Bronchial epithelial cell (primary cell): ENCODE results near the gene UROS. TPM values are rescaled to one million over a fixed set of nuclear protein-coding genes. Genes with fewer than 3 reads are reported as not detected.
A peak's percentile ranks its signal among the peaks of the same experiment; 100 is the strongest.

Source experiments
- DNase-seq: peaks from one replicate; pipeline ENCODE4 v3.0.0-alpha.2; 2010; ENCODE audit warnings: low read depth
- FAIRE-seq: peaks from 2 replicates; lab custom pipeline; 2011; peaks lifted over from hg19 to GRCh38; lab: Jason Lieb, UNC
- H3K27me3 ChIP-seq: 2 replicates; pipeline ENCODE4 v1.5.1; 2011; ENCODE audit warnings: low read length; ENCODE audit not compliant: control insufficient read depth, insufficient read depth
- H3K36me3 ChIP-seq: 2 replicates; pipeline ENCODE4 v1.5.1; 2011; ENCODE audit warnings: low read length; ENCODE audit not compliant: control insufficient read depth, insufficient read depth
- H3K4me3 ChIP-seq: 2 replicates; pipeline ENCODE4 v1.5.1; 2011; ENCODE audit warnings: mild to moderate bottlenecking, low read depth, low read length, control low read depth
- total RNA-seq: library from RNA; depleted of rRNA; stranded (reverse); fragments of >200 nt; gene quantifications from 2 replicates; pipeline ENCODE4 v1.2.1, GENCODE V29; 2014
- TF ChIP-seq, protein P1 (sequence below): IDR thresholded peaks from 2 replicates; pipeline ENCODE4 v1.5.1; 2011; ENCODE audit warnings: mild to moderate bottlenecking, moderate library complexity, low read length, control low read depth, inconsistent platforms; ENCODE audit not compliant: insufficient read depth, severe bottlenecking

The UROS gene
- total RNA-seq, 1 donor from 2014 or later, result 17.4 TPM

GRCh38 chr10:125797424-125797823 lies 25.6 kb downstream of the UROS start:
- H3K36me3 ChIP-seq, result peaks cover 3% of the 10 kb centered on the region

DNA sequence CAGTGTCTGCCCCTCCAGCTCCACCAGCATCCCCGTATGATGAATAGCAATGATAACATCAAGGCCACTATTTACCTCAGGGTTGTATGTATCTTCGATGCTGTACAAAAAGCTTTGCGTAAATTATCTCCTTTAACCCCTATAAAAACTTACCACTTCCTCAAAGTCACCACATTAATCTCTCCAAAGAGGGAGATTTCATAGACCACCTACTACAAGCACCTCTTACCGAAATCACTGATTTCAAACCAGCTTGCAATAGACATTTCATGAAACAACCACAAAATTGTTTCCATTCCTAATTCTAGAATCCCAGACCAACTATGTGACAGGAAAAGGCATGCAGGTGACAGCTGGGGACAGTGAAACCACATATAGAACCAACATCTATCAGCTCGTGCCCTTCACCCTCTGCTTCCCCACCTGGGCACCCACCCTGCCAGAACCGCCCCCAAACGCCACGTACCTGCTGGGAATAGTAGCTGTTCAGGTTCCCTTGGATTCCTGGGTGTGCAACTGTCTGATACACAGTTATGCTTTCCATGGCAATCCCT lies 27.3 kb downstream of the UROS start:
- FAIRE-seq, result no peak
- Histone ChIP-seq H3K27me3 (no peaks in the 10 kb centered on the region), H3K4me3 (no peak overlapping the region), H3K36me3 (peaks cover 6% of the 10 kb centered on the region)
- no peak for DNase-seq
- TF ChIP-seq, protein P1, sequence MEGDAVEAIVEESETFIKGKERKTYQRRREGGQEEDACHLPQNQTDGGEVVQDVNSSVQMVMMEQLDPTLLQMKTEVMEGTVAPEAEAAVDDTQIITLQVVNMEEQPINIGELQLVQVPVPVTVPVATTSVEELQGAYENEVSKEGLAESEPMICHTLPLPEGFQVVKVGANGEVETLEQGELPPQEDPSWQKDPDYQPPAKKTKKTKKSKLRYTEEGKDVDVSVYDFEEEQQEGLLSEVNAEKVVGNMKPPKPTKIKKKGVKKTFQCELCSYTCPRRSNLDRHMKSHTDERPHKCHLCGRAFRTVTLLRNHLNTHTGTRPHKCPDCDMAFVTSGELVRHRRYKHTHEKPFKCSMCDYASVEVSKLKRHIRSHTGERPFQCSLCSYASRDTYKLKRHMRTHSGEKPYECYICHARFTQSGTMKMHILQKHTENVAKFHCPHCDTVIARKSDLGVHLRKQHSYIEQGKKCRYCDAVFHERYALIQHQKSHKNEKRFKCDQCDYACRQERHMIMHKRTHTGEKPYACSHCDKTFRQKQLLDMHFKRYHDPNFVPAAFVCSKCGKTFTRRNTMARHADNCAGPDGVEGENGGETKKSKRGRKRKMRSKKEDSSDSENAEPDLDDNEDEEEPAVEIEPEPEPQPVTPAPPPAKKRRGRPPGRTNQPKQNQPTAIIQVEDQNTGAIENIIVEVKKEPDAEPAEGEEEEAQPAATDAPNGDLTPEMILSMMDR, result no peak

More at GRCh38 chr10:125797424-125797823, 25.6 kb downstream of the UROS start:
- no peak for DNase-seq
- peak; percentile 62 for FAIRE-seq
- TF ChIP-seq, protein P1, result no peak
- no peak overlapping the region for H3K4me3 ChIP-seq
- H3K27me3 ChIP-seq, result no peaks in the 10 kb centered on the region

DNA sequence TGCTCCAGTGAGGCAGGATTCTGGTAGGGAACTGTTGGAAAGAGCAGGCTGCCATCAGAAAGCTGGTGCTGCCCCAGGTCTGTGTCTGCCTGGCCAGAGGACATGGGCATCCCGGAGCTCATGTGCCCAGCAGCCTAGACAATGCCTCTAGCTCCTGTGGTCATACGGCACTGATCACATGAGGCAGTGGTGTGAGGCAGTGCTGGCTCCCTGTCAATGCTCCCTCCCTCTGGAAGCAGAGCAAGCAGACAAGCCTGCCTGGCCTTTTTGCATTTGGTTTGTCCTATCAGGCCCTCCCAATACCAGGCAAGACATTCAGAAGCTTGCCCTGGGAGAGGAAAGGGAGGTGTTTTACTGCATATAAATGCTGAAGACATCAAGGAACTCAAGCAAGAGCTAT lies 27.9 kb downstream of the UROS start:
- TF ChIP-seq, protein P1, result no peak
- FAIRE-seq, result no peak
- Histone ChIP-seq H3K4me3 (no peak overlapping the region), H3K36me3 (peaks cover 6% of the 10 kb centered on the region), H3K27me3 (no peaks in the 10 kb centered on the region)
- no peak for DNase-seq

- no peak overlapping the region for H3K4me3 ChIP-seq
- peaks cover 6% of the 10 kb centered on the region for H3K36me3 ChIP-seq
- no peak for DNase-seq
- H3K27me3 ChIP-seq, result no peaks in the 10 kb centered on the region
- peak; percentile 72 for FAIRE-seq
- TF ChIP-seq, protein P1, result no peak
These were observed 30.4 kb downstream of the UROS start for GRCh38 chr10:125792342-125793300.

DNA sequence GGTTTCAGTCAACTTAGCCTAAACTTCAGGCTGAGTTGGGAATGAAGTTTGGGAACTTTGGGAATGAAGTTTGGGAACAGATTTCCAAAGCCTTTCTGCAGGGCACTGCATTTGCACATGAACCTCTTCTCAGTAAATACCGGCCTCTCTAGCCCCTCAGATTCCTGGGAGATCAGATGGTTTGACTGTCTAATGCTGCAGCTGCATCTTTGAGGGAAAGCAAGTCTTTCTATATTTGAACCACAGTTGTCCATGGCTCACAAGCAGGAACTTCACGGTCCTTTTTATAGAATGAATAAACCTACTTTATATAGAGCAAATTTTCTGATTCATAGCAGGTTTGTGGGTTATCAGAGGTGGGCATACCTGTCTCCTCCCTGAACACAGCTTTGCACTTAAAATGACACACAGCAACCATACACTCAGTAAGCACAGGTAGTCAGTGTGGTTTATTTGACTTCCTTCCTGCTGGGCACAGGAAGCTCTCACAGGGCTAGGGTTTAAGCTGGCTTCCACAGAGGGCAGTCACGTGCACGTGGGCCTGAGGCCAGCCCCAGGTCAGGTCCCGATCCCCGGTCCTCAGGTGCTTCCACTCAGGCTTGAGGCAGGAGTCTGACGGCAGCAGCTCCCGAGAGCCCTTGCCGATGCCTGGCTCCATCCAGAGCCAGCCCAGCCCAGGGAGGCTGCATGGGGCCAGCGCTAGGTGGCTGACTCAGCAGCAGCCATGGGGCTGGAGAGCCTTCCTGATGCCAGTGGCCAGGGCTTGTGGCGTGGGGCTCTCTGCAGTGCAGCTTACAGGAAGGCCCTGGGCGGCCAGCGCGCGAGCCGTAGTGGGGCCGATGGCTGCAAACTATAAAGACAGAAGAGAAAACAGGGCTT lies 34.7 kb downstream of the UROS start:
- DNase-seq (no peak), FAIRE-seq (no peak)
- peaks cover 3% of the 10 kb centered on the region for H3K36me3 ChIP-seq
- TF ChIP-seq, protein P1, result no peak
- H3K4me3 ChIP-seq, result no peak overlapping the region
- no peaks in the 10 kb centered on the region for H3K27me3 ChIP-seq
